ENCODE data around the gene TTLL13.
A peak's percentile ranks its signal among the peaks of the same experiment; 100 is the strongest.

- TF ChIP-seq CTCF (IDR thresholded peaks at IDR 0.05) (peak in 1 of 7 experiments; percentile 10), POLR2AphosphoS5 (IDR thresholded peaks at IDR 0.05) (no peak)
These were observed 37.3 kb downstream of the TTLL13 start for GRCh38 chr15:90286678-90287077.
